ENCODE results near the gene MYO1E.

- TF ChIP-seq, protein P1, sequence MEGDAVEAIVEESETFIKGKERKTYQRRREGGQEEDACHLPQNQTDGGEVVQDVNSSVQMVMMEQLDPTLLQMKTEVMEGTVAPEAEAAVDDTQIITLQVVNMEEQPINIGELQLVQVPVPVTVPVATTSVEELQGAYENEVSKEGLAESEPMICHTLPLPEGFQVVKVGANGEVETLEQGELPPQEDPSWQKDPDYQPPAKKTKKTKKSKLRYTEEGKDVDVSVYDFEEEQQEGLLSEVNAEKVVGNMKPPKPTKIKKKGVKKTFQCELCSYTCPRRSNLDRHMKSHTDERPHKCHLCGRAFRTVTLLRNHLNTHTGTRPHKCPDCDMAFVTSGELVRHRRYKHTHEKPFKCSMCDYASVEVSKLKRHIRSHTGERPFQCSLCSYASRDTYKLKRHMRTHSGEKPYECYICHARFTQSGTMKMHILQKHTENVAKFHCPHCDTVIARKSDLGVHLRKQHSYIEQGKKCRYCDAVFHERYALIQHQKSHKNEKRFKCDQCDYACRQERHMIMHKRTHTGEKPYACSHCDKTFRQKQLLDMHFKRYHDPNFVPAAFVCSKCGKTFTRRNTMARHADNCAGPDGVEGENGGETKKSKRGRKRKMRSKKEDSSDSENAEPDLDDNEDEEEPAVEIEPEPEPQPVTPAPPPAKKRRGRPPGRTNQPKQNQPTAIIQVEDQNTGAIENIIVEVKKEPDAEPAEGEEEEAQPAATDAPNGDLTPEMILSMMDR (IDR thresholded peaks at IDR 0.05), result no peak
- TF ChIP-seq POLR2A (IDR thresholded peaks at IDR 0.05), result no peak
Measured at GRCh38 chr15:59170295-59171066, 202.2 kb downstream of the MYO1E start.
